Measurements from ENCODE around the gene PNPLA1.

Gene PNPLA1

GRCh38 chr6:36340618-36341454 lies 71.0 kb downstream of the PNPLA1 start:
- TF ChIP-seq SNAI2 (CRISPR knock-in tag; IDR thresholded peaks at IDR 0.05) (no peak), ZC3H10 (CRISPR knock-in tag; IDR thresholded peaks at IDR 0.05) (no peak), ZFP3 (CRISPR knock-in tag; IDR thresholded peaks at IDR 0.05) (0 out of 2 replicates have a peak, but pooled peaks have one; percentile 52)
- peak; percentile 95 for ATAC-seq

- ATAC-seq = no peak
- no peak for TF ChIP-seq RARB (CRISPR knock-in tag; IDR thresholded peaks at IDR 0.05)
- TF ChIP-seq ISL1 (CRISPR knock-in tag; IDR thresholded peaks at IDR 0.05) = no peak
- no peak for TF ChIP-seq BACH2 (CRISPR knock-in tag; IDR thresholded peaks at IDR 0.05; ENCODE audit: borderline replicate concordance)
- no peak for TF ChIP-seq CREB5 (CRISPR knock-in tag; IDR thresholded peaks at IDR 0.05; ENCODE audit: low read depth)
- TF ChIP-seq, protein P1, sequence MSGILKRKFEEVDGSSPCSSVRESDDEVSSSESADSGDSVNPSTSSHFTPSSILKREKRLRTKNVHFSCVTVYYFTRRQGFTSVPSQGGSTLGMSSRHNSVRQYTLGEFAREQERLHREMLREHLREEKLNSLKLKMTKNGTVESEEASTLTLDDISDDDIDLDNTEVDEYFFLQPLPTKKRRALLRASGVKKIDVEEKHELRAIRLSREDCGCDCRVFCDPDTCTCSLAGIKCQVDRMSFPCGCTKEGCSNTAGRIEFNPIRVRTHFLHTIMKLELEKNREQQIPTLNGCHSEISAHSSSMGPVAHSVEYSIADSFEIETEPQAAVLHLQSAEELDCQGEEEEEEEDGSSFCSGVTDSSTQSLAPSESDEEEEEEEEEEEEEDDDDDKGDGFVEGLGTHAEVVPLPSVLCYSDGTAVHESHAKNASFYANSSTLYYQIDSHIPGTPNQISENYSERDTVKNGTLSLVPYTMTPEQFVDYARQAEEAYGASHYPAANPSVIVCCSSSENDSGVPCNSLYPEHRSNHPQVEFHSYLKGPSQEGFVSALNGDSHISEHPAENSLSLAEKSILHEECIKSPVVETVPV (CRISPR knock-in tag; IDR thresholded peaks at IDR 0.05) = no peak
- TF ChIP-seq, protein P2, sequence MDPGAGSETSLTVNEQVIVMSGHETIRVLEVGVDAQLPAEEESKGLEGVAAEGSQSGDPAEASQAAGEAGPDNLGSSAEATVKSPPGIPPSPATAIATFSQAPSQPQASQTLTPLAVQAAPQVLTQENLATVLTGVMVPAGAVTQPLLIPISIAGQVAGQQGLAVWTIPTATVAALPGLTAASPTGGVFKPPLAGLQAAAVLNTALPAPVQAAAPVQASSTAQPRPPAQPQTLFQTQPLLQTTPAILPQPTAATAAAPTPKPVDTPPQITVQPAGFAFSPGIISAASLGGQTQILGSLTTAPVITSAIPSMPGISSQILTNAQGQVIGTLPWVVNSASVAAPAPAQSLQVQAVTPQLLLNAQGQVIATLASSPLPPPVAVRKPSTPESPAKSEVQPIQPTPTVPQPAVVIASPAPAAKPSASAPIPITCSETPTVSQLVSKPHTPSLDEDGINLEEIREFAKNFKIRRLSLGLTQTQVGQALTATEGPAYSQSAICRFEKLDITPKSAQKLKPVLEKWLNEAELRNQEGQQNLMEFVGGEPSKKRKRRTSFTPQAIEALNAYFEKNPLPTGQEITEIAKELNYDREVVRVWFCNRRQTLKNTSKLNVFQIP (CRISPR knock-in tag; IDR thresholded peaks at IDR 0.05; ENCODE audit: borderline replicate concordance, low read depth) = no peak
- no peak for TF ChIP-seq ZNF565 (CRISPR knock-in tag; conservative IDR thresholded peaks at IDR 0.05; ENCODE audit: low read depth)
- no peak for TF ChIP-seq OSR1 (CRISPR knock-in tag; IDR thresholded peaks at IDR 0.05)
- TF ChIP-seq TSHZ2 (CRISPR knock-in tag; IDR thresholded peaks at IDR 0.05) = no peak
- no peak for TF ChIP-seq ARNTL (CRISPR knock-in tag; IDR thresholded peaks at IDR 0.05; ENCODE audit: borderline replicate concordance, low read depth)
- TF ChIP-seq SNAI2 (CRISPR knock-in tag; IDR thresholded peaks at IDR 0.05) = no peak
- no peak for TF ChIP-seq ZFP30 (CRISPR knock-in tag; IDR thresholded peaks at IDR 0.05)
Measured at GRCh38 chr6:36343109-36343680, 73.3 kb downstream of the PNPLA1 start.

DNA sequence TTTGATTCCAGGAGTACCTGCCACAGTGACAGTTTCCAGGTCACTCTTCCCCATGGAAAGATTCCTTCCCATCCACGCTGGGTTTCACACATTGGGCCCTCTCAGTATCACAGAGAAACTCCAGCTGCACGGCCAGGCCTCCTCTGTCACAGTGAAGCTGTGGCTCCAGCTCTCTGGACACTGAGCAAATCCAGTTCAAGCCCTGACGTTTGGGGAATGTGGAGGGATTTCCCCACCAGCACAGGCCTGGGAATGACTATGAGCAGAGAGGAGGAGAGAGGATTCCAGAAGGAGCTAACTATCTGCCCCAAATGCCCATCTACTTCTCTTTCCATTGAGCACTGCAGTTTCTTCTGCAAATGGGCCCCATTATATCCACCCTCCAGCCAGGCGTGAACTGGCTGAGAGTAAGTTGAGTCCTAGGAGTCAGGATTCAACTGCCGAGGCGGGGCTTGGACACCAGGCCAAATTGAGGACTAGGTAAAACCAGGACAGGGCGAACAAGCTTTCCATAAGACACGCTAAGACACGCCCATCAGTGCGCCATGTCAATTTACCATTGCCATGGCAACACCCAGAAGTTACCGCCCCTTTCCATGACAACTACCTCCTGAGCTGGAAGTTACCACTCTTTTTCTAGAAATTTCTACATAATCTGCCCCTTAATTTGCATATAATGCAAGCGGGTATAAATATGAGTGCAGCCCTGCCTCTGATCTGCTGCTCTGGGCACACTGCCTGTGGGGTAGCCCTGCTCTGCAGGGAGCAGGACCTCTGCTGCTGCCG lies 76.0 kb downstream of the PNPLA1 start:
- ATAC-seq = no peak
- no peak for TF ChIP-seq ARNTL (CRISPR knock-in tag; IDR thresholded peaks at IDR 0.05; ENCODE audit: borderline replicate concordance, low read depth)
- no peak for TF ChIP-seq SNAI2 (CRISPR knock-in tag; IDR thresholded peaks at IDR 0.05)
- TF ChIP-seq, protein P2 (CRISPR knock-in tag; IDR thresholded peaks at IDR 0.05; ENCODE audit: borderline replicate concordance, low read depth) = no peak
- TF ChIP-seq ZNF565 (CRISPR knock-in tag; conservative IDR thresholded peaks at IDR 0.05; ENCODE audit: low read depth) = no peak
- TF ChIP-seq BACH2 (CRISPR knock-in tag; IDR thresholded peaks at IDR 0.05; ENCODE audit: borderline replicate concordance) = no peak
- TF ChIP-seq, protein P1 (CRISPR knock-in tag; IDR thresholded peaks at IDR 0.05) = no peak
- TF ChIP-seq ZC3H10 (CRISPR knock-in tag; IDR thresholded peaks at IDR 0.05) = no peak
- TF ChIP-seq TOX (CRISPR knock-in tag; IDR thresholded peaks at IDR 0.05; ENCODE audit: borderline replicate concordance) = no peak
- TF ChIP-seq RARB (CRISPR knock-in tag; IDR thresholded peaks at IDR 0.05) = no peak
- no peak for TF ChIP-seq ESRRG (CRISPR knock-in tag; IDR thresholded peaks at IDR 0.05)
- TF ChIP-seq PATZ1 (CRISPR knock-in tag; IDR thresholded peaks at IDR 0.05; ENCODE audit: borderline replicate concordance) = no peak
- TF ChIP-seq TCF4 (CRISPR knock-in tag; IDR thresholded peaks at IDR 0.05; ENCODE audit: borderline replicate concordance) = no peak
- TF ChIP-seq ZFP30 (CRISPR knock-in tag; IDR thresholded peaks at IDR 0.05) = no peak
- no peak for TF ChIP-seq GLIS3 (CRISPR knock-in tag; IDR thresholded peaks at IDR 0.05)
- no peak for TF ChIP-seq CREB5 (CRISPR knock-in tag; IDR thresholded peaks at IDR 0.05; ENCODE audit: low read depth)
